Measurements from ENCODE around the gene MAML2. TPM values are rescaled to one million over a fixed set of nuclear protein-coding genes. Genes with fewer than 3 reads are reported as not detected.

Gene MAML2
- total RNA-seq, 1 donor from 2014 or later = 18.7 TPM

GRCh38 chr11:95926726-95927125, 416.3 kb downstream of the MAML2 start:
- H3K36me3 Mint-ChIP-seq (ENCODE audit: low read depth) = peaks cover 10% of the 10 kb centered on the region
- no peaks in the 10 kb centered on the region for H3K27me3 Mint-ChIP-seq (ENCODE audit: low read depth)
- H3K4me1 Mint-ChIP-seq = peaks cover 28% of the 10 kb centered on the region
- H3K4me3 Mint-ChIP-seq = no peak overlapping the region
- H3K27ac Mint-ChIP-seq (ENCODE audit: unreplicated experiment) = no peak overlapping the region
- no peak for DNase-seq (ENCODE audit: low read depth, low spot score)
- H3K9me3 Mint-ChIP-seq = peaks cover 8% of the 10 kb centered on the region
- no peak for TF ChIP-seq CTCF (conservative IDR thresholded peaks at IDR 0.05)

Small RNA genes lying within 50 kb of the gene (microRNA-seq; reads per million reads assigned to microRNA genes)
- gene MIR1260B = 3.6 reads per million

Other genes with a start within 250 kb of the MAML2 start
- gene CCDC82, start 46.7 kb upstream of the MAML2 start, total RNA-seq = 29.5 and 34.7 TPM in 2 replicates
- gene JRKL, start 46.8 kb upstream of the MAML2 start, total RNA-seq = 8.2 and 8.9 TPM in 2 replicates